NT2/D1 (cell line): ENCODE measurements around the gene ABTB2.
A peak's percentile ranks its signal among the peaks of the same experiment; 100 is the strongest.

Experiments
- DNase-seq: peaks from one replicate; pipeline ENCODE4 v3.0.0-alpha.2; 2011; ENCODE audit warnings: low read depth, low spot score
- H3K27me3 ChIP-seq: 2 replicates; pipeline ENCODE4 v1.6.0; 2011; ENCODE audit warnings: mild to moderate bottlenecking; ENCODE audit not compliant: insufficient read length, insufficient read depth
- H3K36me3 ChIP-seq: 2 replicates; pipeline ENCODE4 v1.6.1; 2011; ENCODE audit warnings: mild to moderate bottlenecking, low read length, mixed read lengths; ENCODE audit not compliant: insufficient read depth, insufficient read length
- H3K4me1 ChIP-seq: 2 replicates; pipeline ENCODE4 v1.5.1; 2011; ENCODE audit not compliant: insufficient read depth, insufficient read length
- H3K4me3 ChIP-seq: 2 replicates; pipeline ENCODE4 v1.5.1; 2011; ENCODE audit warnings: low read depth; ENCODE audit not compliant: insufficient read length
- H3K9ac ChIP-seq: 2 replicates; pipeline ENCODE4 v1.6.0; 2011; ENCODE audit warnings: low read depth; ENCODE audit not compliant: insufficient read length
- H3K9me3 ChIP-seq: 2 replicates; pipeline ENCODE4 v1.5.1; 2011; ENCODE audit warnings: mild to moderate bottlenecking, low read length; ENCODE audit not compliant: insufficient read depth
- SUZ12 ChIP-seq: IDR thresholded peaks from 2 replicates; pipeline ENCODE4 v1.6.1; 2011; ENCODE audit not compliant: insufficient read length, insufficient read depth; ENCODE audit errors: extremely low read depth
- YY1 ChIP-seq: IDR thresholded peaks from 2 replicates; pipeline ENCODE4 v1.6.1; 2011; ENCODE audit not compliant: insufficient read length, insufficient read depth
- ZNF274 ChIP-seq: IDR thresholded peaks from 2 replicates; pipeline ENCODE4 v1.6.1; 2011; ENCODE audit warnings: mild to moderate bottlenecking, low read depth, low read length

Gene ABTB2

DNA sequence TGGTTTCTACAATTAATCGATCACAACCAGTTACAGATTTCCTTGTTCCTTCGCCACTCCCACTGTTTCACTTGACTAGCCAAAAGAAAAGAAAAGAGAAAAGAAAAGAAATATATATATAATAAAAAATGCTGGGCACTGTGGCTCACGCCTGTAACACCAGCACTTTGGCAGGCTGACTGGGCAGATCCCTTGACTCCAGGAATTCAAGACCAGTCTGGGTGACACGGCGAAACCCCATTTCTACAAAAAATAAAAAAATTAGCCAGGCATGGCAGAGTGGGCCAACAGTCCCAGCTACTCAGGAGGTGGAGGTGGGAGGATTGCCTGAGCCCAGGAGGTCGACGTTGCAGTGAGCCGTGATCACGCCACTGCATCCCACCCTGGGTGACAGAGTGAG lies 168.6 kb downstream of the ABTB2 start:
- Histone ChIP-seq H3K4me1 (peaks cover 19% of the 10 kb centered on the region), H3K4me3 (no peak overlapping the region), H3K27me3 (no peaks in the 10 kb centered on the region), H3K36me3 (peaks cover 3% of the 10 kb centered on the region), H3K9me3 (no peaks in the 10 kb centered on the region), H3K9ac (no peak overlapping the region)
- no peak for DNase-seq
- TF ChIP-seq SUZ12 (no peak), YY1 (no peak), ZNF274 (no peak)

DNA sequence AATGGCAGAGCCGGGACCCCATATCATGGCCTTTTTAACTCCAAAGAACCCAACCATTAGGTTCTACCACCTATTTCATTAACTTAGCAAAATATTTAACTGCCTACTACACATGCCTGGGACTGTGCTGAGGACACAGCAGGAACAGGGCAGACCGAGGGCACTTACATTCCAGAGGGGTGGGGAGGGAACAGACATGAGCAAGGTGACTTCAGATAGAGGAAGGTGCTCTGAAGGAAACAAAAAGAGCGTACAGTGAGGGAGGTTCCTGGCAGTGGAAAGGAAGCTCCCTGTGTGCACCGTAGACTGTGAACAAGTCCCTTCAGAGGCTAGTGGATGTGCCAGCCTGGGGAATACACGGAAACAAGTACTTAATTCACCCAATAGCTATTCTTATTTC lies 169.6 kb downstream of the ABTB2 start:
- H3K9ac ChIP-seq, result no peak overlapping the region

DNA sequence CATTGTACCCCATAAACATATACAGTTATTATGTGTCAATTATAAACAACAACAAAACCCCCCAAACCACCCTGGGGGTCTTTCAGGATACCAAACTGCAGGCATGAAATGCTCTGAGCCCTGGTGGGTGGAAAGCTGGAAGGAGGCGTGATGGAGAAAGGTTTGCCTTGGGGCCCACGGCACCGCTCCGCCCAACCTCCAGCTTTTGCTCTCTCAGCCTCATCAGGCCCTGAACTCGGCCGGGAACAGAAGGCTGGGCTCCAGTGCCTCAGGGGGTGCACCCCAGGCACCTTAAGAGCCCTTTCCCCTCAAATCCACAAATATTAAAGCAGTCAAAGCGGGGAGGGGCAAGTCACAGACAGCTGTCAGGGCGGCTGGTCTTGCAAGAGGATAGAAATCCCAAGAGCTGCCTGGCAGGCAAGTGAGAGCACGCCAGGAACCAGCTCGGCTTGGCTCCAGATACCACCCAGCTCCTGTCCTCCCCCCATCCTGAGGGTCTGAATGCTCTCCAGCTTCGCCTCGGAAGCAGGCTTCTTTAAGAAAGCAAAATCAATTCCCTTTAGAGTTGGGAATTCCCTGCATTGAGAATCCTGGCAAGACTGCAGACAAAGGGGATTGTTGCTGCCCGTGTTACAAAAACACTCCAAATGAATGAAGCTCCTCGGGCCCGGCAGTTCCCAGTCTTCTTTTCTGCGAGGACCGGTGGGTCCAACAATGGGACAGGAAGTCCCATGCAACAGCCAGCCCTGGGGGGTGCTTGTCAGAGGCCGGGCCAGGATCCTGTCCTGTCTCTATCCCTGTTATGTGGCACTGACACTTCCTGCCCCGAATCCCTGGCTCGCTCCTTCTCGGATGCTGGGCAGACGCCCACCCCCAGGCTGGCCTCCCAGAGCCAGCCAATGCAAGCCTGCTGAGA lies 171.6 kb downstream of the ABTB2 start:
- H3K27me3 ChIP-seq, result no peaks in the 10 kb centered on the region
- H3K4me3 ChIP-seq, result no peak overlapping the region
- DNase-seq, result peak; percentile 33
- peak overlapping the region; percentile 58 for H3K9ac ChIP-seq
- peaks cover 13% of the 10 kb centered on the region for H3K36me3 ChIP-seq
- peaks cover 10% of the 10 kb centered on the region for H3K4me1 ChIP-seq
- no peaks in the 10 kb centered on the region for H3K9me3 ChIP-seq
- no peak for TF ChIP-seq SUZ12
- no peak for TF ChIP-seq YY1
- no peak for TF ChIP-seq ZNF274

More for the DNA sequence above, 169.6 kb downstream of the ABTB2 start:
- no peak for TF ChIP-seq ZNF274
- no peak for TF ChIP-seq SUZ12
- TF ChIP-seq YY1, result no peak
- DNase-seq, result no peak
- Histone ChIP-seq H3K27me3 (no peaks in the 10 kb centered on the region), H3K4me3 (no peak overlapping the region), H3K36me3 (peaks cover 10% of the 10 kb centered on the region), H3K9me3 (no peaks in the 10 kb centered on the region), H3K4me1 (peaks cover 9% of the 10 kb centered on the region)

DNA sequence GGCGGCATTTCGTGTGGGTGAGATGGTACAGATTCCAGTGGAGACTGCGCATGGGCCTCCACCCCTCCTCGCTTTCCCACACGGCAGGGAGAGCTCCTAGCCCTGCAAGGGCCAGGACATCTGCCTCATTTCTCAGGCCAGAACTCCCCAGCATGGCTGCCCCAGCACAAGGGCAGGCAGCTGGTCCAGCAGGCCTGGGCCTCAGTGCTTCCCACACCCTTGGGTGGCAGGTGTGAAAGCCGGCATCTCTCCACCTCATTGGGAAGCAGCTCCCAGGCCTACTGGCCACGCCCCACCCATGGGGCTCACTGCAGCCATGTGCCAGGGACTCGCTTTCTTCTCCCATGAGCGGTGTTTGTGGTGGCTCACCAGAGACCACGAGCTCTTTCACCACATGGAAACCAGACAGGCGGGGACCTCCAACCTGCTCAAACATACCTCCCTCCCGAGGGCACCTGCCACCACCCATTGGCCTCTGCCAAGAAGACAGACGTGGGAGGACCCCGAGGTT lies 173.2 kb downstream of the ABTB2 start:
- Histone ChIP-seq H3K9me3 (no peaks in the 10 kb centered on the region), H3K27me3 (no peaks in the 10 kb centered on the region), H3K4me3 (no peak overlapping the region), H3K9ac (no peak overlapping the region), H3K4me1 (peaks cover 10% of the 10 kb centered on the region), H3K36me3 (peaks cover 13% of the 10 kb centered on the region)
- no peak for TF ChIP-seq SUZ12
- no peak for TF ChIP-seq YY1
- TF ChIP-seq ZNF274, result no peak
- DNase-seq, result no peak

DNA sequence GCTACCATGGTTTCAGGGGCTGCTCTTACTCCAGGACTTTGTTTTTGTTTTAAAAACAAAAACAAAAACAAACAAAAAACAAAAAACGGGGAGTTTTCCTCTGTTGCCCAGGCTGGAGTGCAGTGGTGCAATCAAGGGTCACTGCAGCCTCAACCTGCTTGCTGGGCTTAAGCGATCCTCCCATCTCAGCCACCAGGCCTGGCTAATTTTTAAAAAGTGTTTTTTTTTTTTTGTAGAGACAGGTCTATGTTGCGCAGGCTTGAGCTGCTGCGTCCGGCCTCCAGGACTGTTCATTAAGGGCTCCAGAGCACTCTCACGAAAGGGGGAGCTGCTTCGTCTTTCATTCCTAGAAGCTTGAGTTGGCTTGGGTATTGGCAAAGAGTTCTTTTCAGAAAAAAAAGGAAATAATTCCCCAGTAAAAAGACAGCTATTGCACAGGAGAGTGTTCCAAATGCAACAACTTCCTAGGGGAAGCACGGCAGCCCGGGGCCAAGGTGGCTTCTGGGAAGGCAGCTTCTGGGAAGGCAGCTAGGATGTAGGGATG lies 173.9 kb downstream of the ABTB2 start:
- no peak for DNase-seq
- peaks cover 13% of the 10 kb centered on the region for H3K36me3 ChIP-seq
- H3K9me3 ChIP-seq, result no peaks in the 10 kb centered on the region
- TF ChIP-seq SUZ12 (no peak), YY1 (no peak), ZNF274 (no peak)
- no peak overlapping the region for H3K4me3 ChIP-seq
- H3K9ac ChIP-seq, result no peak overlapping the region
- peaks cover 7% of the 10 kb centered on the region for H3K4me1 ChIP-seq
- no peaks in the 10 kb centered on the region for H3K27me3 ChIP-seq

DNA sequence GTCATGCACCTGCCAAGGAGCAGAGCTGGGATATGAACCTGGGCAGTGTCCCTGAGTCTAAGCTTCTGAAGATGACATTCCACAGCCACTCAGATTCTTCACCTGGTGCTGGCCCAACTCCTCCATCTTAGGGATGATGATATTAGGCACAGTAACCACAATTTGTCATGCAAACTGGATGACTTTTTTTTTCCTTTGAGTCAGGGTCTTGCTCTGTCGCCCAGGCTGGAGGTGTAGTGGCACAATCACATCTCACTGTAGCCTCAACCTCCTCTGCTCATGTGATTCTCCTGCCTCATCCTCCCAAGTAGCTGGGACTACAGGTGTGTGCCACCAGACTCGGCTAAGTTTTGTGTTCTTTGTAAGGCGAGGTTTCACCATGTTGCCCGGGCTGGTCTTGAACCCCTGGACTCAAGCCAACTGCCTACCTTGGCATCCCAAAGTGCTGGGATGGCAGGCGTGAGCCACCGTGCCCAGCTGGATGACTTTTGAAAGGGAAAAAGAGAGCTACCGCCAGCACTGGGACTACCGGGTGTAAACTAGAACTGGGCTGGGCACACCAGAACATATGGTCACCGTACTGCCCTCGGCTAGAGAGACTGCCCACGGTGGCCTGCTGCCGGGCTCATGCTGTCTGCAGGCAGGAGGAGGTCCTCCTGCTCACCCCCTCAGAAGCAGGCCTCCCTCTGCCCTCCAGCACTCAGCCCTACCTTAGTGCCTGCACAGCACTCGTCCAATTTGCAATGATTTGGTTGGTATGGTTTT lies 174.7 kb downstream of the ABTB2 start:
- Histone ChIP-seq H3K36me3 (peaks cover 13% of the 10 kb centered on the region), H3K4me1 (peaks cover 7% of the 10 kb centered on the region), H3K9me3 (no peaks in the 10 kb centered on the region), H3K9ac (no peak overlapping the region), H3K27me3 (no peaks in the 10 kb centered on the region), H3K4me3 (no peak overlapping the region)
- DNase-seq, result no peak
- TF ChIP-seq ZNF274 (no peak), SUZ12 (no peak), YY1 (no peak)
